Measurements from ENCODE around the gene MARK1. TPM values are rescaled to one million over a fixed set of nuclear protein-coding genes. Genes with fewer than 3 reads are reported as not detected.
A peak's percentile ranks its signal among the peaks of the same experiment; 100 is the strongest.

The MARK1 gene
- total and polyA plus RNA-seq, 4 donors = 19.4 to 35.9 (median 32.5) TPM

DNA sequence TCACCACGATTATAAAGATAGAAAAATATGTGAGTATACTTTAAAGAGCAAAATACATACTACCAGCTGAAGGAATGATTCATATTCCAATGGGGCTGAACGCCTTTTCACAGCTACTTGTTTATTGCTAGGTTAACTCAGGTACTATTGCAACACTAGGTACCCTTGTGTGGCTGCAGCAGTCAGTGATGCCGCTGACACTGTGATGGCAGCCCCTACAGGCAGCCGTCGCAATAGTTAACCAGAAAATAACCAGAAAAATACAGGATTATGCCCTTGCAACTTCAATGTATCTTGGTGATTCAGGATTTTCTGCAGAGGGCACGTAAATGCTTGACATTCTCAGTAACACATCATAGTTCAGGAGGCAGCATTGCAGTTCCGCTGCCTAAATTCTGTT is 1.6 kb upstream of the MARK1 start:
- Histone ChIP-seq H3K4me1 (ENCODE audit: control insufficient read depth, insufficient read depth, low read length) (peaks cover 6% of the 10 kb centered on the region), H3K27me3 (ENCODE audit: control insufficient read depth, insufficient read depth, low read length) (no peaks in the 10 kb centered on the region), H3K36me3 (ENCODE audit: control insufficient read depth, insufficient read depth, low read length) (no peaks in the 10 kb centered on the region), H3K9me3 (ENCODE audit: control insufficient read depth, insufficient read depth, low read length) (no peaks in the 10 kb centered on the region), H3K27ac (ENCODE audit: low read depth, low read length) (no peak overlapping the region), H3K4me3 (ENCODE audit: low read depth, low read length) (no peak overlapping the region)
- 25% methylated on average over 5 of the region's 7 CpGs for WGBS (ENCODE audit: insufficient coverage)
- peak in 2 of 6 donors; percentile 22 to 73 for DNase-seq (ENCODE audit: low read depth in 4 of 6, low spot score in 6 of 6)

DNA sequence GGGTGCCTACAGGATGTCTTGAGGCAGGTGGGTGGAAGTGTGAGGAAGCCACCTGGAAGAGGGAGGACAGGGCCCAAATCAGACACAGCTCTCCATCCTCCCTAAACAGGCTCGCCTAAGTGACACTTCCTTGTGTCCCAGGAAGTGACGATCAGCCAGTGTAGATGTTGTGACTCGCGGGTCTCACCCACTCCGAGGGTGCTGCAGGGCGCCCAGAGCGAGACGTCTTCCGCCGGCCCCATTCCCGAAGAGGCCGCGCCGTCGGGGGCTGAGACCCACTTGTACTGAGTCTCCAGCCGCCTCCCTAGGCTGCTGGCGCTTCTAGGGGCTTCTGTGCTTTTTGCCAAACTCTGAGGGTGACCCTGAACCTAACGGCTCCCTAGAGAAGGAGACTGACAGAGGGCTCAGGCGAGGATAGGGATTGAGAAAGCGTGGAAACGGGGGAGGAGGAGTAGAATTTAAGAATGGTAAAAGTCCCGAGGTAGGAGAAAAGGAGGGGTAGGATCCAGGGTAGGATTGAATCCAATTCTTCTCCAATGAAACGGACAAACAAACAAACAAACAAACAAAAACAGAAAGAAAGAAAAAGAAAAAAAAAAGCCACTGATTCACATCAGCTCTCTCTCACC is 543 bp upstream of the MARK1 start:
- H3K27ac ChIP-seq (ENCODE audit: low read depth, low read length) = peak overlapping the region; percentile 87
- DNase-seq (ENCODE audit: low read depth in 4 of 6, low spot score in 6 of 6) = peak in 4 of 6 donors; percentile 32 to 93 (median 71)

DNA sequence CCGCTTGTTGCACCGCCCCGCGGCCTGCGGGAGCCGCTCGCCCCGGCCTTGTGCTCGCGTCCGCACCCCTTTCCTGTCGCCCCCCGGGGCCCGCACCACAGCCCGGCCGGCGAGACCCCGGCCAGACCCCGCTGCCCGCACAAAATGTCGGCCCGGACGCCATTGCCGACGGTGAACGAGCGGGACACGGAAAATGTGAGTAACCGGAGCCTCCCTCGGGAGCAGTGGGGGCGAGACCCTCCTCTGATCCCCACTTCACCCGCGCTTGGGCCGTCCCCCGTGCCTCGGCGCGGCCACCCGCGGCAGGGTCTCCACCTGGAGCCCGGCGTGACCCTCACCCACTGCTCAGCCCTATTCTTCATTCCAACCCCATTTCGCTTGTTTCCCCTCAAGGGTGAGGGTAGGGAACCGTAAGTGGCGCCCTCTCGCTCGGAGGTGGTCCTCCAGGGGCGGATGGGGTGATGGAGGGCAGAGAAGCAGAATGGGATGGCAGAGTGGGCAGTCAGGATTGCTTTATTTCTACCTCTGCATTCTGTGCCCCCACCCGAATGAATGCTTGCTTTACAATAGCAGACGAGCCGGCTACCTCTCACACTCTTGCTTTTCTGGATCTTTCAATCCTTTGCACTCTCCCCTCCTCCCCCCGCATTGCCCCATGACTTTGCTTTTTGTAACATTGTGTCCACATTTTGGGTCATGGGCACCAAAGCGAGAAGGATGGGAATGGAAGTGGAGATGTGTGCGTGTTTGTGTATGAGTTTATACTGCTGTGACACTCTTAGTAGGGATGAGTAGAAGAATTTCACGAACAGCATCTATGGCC is 954 bp downstream of the MARK1 start:
- H3K4me1 ChIP-seq (ENCODE audit: control insufficient read depth, insufficient read depth, low read length) = peaks cover 6% of the 10 kb centered on the region
- peak overlapping the region; percentile 88 for H3K4me3 ChIP-seq (ENCODE audit: low read depth, low read length)
- H3K9me3 ChIP-seq (ENCODE audit: control insufficient read depth, insufficient read depth, low read length) = no peaks in the 10 kb centered on the region
- no peaks in the 10 kb centered on the region for H3K27me3 ChIP-seq (ENCODE audit: control insufficient read depth, insufficient read depth, low read length)
- DNase-seq (ENCODE audit: low read depth in 4 of 6, low spot score in 6 of 6) = peak in 4 of 6 donors; percentile 24 to 77 (median 52)
- H3K27ac ChIP-seq (ENCODE audit: low read depth, low read length) = peak overlapping the region; percentile 89
- H3K36me3 ChIP-seq (ENCODE audit: control insufficient read depth, insufficient read depth, low read length) = no peaks in the 10 kb centered on the region
- WGBS (ENCODE audit: insufficient coverage) = under 1% methylated on average over 48 of the region's 55 CpGs

More for the DNA sequence above, 543 bp upstream of the MARK1 start:
- under 1% methylated on average over 18 of the region's 23 CpGs for WGBS (ENCODE audit: insufficient coverage)
- peaks cover 6% of the 10 kb centered on the region for H3K4me1 ChIP-seq (ENCODE audit: control insufficient read depth, insufficient read depth, low read length)
- H3K36me3 ChIP-seq (ENCODE audit: control insufficient read depth, insufficient read depth, low read length) = no peaks in the 10 kb centered on the region
- H3K27me3 ChIP-seq (ENCODE audit: control insufficient read depth, insufficient read depth, low read length) = no peaks in the 10 kb centered on the region
- H3K4me3 ChIP-seq (ENCODE audit: low read depth, low read length) = peak overlapping the region; percentile 76
- H3K9me3 ChIP-seq (ENCODE audit: control insufficient read depth, insufficient read depth, low read length) = no peaks in the 10 kb centered on the region

DNA sequence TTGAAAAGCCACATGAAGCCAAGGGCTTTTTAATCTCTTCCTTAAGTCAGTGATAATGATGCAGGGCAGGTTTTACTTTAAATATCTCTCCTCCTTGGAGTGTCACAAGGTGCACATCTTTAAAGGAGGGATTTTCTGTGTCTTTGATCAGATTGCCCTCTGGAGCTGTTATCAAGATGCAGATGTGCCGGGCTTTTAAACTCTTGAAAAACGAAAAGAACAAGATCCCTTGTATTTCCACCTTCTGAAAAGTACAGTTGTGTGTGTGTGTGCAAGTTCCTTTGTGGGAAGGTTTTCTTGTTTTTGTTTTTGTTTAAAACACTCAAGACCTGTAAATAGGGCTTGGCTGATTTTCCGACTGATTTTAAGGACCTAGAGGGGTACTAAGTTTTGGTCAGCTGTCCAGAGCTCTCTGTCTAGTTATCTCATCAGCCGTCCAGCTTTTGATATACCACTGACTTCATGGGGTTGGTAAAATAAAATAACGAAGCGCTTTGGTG is 1.6 kb downstream of the MARK1 start:
- Histone ChIP-seq H3K9me3 (ENCODE audit: control insufficient read depth, insufficient read depth, low read length) (no peaks in the 10 kb centered on the region), H3K36me3 (ENCODE audit: control insufficient read depth, insufficient read depth, low read length) (no peaks in the 10 kb centered on the region), H3K4me3 (ENCODE audit: low read depth, low read length) (peak overlapping the region; percentile 88), H3K27me3 (ENCODE audit: control insufficient read depth, insufficient read depth, low read length) (no peaks in the 10 kb centered on the region), H3K4me1 (ENCODE audit: control insufficient read depth, insufficient read depth, low read length) (peaks cover 6% of the 10 kb centered on the region), H3K27ac (ENCODE audit: low read depth, low read length) (peak overlapping the region; percentile 89)
- WGBS (ENCODE audit: insufficient coverage) = no CpG with 5 or more reads among the region's 6 CpGs
- DNase-seq (ENCODE audit: low read depth in 4 of 6, low spot score in 6 of 6) = peak in 1 of 6 donors; percentile 12

DNA sequence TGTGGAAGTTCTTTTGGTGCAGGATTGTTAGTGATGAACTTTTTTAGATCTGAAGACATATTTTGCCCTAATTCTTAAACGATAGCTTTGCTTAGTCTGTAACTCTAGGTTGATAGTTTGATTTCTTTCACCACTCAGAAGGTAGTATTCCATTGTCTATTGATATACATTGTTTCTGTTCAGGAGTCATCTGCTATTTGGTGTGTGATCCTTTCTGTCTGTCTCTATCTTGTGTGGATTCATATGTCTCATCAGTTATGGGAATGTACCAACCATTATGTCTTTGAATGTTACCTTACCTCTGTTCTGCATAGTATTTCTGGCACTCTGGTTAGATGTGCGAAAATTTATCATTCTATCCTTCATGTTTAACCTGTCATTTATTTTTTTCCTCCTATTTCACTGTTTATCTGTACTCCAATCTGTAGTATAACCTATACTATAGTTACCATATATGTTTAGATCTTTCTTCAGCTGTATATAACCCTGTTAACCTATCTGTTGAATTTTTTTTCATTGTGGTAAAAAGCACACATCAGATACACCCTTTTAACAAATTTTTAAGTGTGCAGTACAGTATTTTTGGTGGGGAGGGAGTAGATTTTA is 5.7 kb downstream of the MARK1 start:
- no peak overlapping the region for H3K4me3 ChIP-seq (ENCODE audit: low read depth, low read length)
- H3K27me3 ChIP-seq (ENCODE audit: control insufficient read depth, insufficient read depth, low read length) = no peaks in the 10 kb centered on the region
- no peaks in the 10 kb centered on the region for H3K36me3 ChIP-seq (ENCODE audit: control insufficient read depth, insufficient read depth, low read length)
- no peaks in the 10 kb centered on the region for H3K4me1 ChIP-seq (ENCODE audit: control insufficient read depth, insufficient read depth, low read length)
- H3K27ac ChIP-seq (ENCODE audit: low read depth, low read length) = no peak overlapping the region
- WGBS (ENCODE audit: insufficient coverage) = no CpG with 5 or more reads among the region's 2 CpGs
- DNase-seq (ENCODE audit: low read depth in 4 of 6, low spot score in 6 of 6) = no peak
- H3K9me3 ChIP-seq (ENCODE audit: control insufficient read depth, insufficient read depth, low read length) = no peaks in the 10 kb centered on the region

DNA sequence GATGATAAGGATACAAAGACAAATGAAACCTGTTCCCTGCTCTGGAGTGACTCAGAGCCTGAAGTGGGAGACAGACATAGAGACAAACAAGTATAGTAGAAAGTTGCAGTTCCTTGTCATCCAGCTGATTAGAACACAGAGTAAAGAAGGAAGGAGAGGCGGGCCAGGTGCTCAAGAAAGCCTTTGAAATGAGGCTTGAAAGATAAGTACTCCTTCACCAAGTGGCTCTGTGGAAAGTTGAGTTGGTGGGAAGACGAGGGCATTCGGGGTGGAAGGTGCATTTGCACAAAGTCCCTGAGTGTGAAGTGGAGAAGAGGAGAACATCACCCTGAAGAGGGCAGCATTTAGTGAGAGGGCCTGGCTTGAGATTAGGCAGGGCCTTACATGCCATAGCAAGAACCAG is 17.0 kb downstream of the MARK1 start:
- Histone ChIP-seq H3K27ac (ENCODE audit: low read depth, low read length) (no peak overlapping the region), H3K36me3 (ENCODE audit: control insufficient read depth, insufficient read depth, low read length) (no peaks in the 10 kb centered on the region), H3K4me3 (ENCODE audit: low read depth, low read length) (no peak overlapping the region), H3K27me3 (ENCODE audit: control insufficient read depth, insufficient read depth, low read length) (no peaks in the 10 kb centered on the region), H3K4me1 (ENCODE audit: control insufficient read depth, insufficient read depth, low read length) (no peaks in the 10 kb centered on the region), H3K9me3 (ENCODE audit: control insufficient read depth, insufficient read depth, low read length) (no peaks in the 10 kb centered on the region)
- WGBS (ENCODE audit: insufficient coverage) = 89% methylated on average over 3 of the region's 3 CpGs
- no peak for DNase-seq (ENCODE audit: low read depth in 4 of 6, low spot score in 6 of 6)

DNA sequence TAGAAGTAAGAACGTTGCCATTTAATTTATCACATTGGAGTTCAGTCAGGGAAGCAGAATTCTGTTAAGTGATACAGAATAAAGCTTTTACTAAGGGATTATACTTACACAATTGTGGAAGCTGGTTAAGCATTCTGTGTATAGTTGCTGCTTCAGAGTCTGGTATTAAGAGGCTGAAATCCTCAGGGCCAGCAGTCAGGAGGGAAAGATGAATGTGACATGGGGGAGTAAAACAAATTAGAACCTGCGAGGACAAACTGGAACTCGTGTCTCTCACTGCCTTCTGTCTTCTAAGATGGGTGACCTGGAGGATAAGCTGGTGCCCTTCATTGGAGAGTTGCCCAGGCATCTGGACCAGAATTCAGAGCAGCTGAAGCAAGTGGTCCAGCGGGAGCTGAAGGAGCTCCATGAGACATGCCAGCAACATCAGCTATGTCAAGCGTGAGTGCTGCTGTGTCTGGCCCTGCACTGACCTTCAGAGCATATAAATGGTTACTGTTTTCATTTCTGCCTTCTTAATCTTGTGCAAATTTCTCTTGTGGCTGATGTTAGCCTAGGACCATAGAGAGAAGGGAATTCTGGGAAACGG is 23.0 kb downstream of the MARK1 start:
- Histone ChIP-seq H3K27me3 (ENCODE audit: control insufficient read depth, insufficient read depth, low read length) (no peaks in the 10 kb centered on the region), H3K9me3 (ENCODE audit: control insufficient read depth, insufficient read depth, low read length) (no peaks in the 10 kb centered on the region), H3K27ac (ENCODE audit: low read depth, low read length) (no peak overlapping the region), H3K4me3 (ENCODE audit: low read depth, low read length) (no peak overlapping the region), H3K4me1 (ENCODE audit: control insufficient read depth, insufficient read depth, low read length) (peaks cover 3% of the 10 kb centered on the region), H3K36me3 (ENCODE audit: control insufficient read depth, insufficient read depth, low read length) (no peaks in the 10 kb centered on the region)
- peak in 2 of 6 donors; percentile 40 to 54 for DNase-seq (ENCODE audit: low read depth in 4 of 6, low spot score in 6 of 6)
- WGBS (ENCODE audit: insufficient coverage) = 28% methylated on average over 4 of the region's 6 CpGs

DNA sequence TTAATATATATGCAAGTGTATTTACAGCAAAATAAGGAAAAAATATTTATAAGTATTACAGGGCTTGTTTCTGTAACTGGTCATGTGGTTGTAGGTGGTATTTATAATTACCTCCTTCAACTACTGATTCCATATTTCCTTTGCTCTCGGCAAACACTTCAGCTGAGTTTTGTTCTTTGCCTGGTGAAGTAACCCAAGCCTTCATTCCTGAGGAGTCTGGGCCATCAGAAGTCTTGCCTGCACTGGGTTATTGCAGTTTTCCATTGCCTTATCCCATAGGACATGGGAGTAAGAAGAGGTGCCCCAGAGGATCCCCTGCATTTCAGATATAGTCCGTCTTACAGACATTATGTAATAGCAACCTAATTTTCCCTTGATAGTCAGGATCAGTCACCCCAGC is 23.8 kb downstream of the MARK1 start:
- no peaks in the 10 kb centered on the region for H3K36me3 ChIP-seq (ENCODE audit: control insufficient read depth, insufficient read depth, low read length)
- no peaks in the 10 kb centered on the region for H3K27me3 ChIP-seq (ENCODE audit: control insufficient read depth, insufficient read depth, low read length)
- no peak for DNase-seq (ENCODE audit: low read depth in 4 of 6, low spot score in 6 of 6)
- 100% methylated on average over 1 of the region's 2 CpGs for WGBS (ENCODE audit: insufficient coverage)
- H3K4me1 ChIP-seq (ENCODE audit: control insufficient read depth, insufficient read depth, low read length) = peaks cover 3% of the 10 kb centered on the region
- no peak overlapping the region for H3K4me3 ChIP-seq (ENCODE audit: low read depth, low read length)
- H3K27ac ChIP-seq (ENCODE audit: low read depth, low read length) = no peak overlapping the region
- H3K9me3 ChIP-seq (ENCODE audit: control insufficient read depth, insufficient read depth, low read length) = no peaks in the 10 kb centered on the region

DNA sequence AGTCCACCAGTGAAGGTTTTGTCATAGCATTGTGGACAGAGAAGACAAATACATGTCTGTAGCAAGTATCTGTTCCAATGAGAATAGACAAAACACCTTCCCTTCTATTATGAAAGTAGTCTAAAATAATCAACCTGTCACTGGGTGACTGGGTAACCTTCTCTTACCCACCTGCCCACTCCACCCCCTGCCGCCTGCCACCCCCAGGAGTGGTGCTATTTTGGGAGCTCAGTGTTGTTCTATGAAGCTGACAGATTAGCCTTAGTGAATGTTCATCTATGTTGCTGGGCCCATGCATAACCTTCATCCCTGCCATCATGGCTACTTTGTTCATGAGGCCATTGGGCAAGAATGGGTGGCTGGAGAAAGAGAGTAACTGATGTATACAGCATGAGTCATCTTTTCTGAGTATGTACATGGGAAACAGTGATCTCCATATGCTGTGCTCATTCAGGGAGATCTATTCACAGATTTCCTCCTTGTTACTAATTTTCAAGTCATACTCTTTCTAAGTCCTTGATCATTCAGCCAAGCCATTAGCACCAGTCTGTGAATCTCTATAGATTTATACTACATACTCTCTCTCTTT is 24.8 kb downstream of the MARK1 start:
- Histone ChIP-seq H3K4me1 (ENCODE audit: control insufficient read depth, insufficient read depth, low read length) (peaks cover 3% of the 10 kb centered on the region), H3K36me3 (ENCODE audit: control insufficient read depth, insufficient read depth, low read length) (no peaks in the 10 kb centered on the region), H3K9me3 (ENCODE audit: control insufficient read depth, insufficient read depth, low read length) (no peaks in the 10 kb centered on the region), H3K27me3 (ENCODE audit: control insufficient read depth, insufficient read depth, low read length) (no peaks in the 10 kb centered on the region), H3K4me3 (ENCODE audit: low read depth, low read length) (no peak overlapping the region), H3K27ac (ENCODE audit: low read depth, low read length) (no peak overlapping the region)
- no peak for DNase-seq (ENCODE audit: low read depth in 4 of 6, low spot score in 6 of 6)
- WGBS (ENCODE audit: insufficient coverage) = no CpG with 5 or more reads among the region's 1 CpG

Data from spinal cord (tissue), 10 donors.